ENCODE data around the gene RRP36. TPM values are rescaled to one million over a fixed set of nuclear protein-coding genes. Genes with fewer than 3 reads are reported as not detected.

Gene RRP36
- total and polyA plus RNA-seq, 7 donors, result 31.0 to 70.5 (median 42.7) TPM

GRCh38 chr6:43033496-43034189 is 12.2 kb downstream of the RRP36 start:
- Histone ChIP-seq H3K9me3 (no peaks in the 10 kb centered on the region), H3K4me3 (no peak overlapping the region), H3K27me3 (ENCODE audit: insufficient read depth in 3 of 3, low read length in 2 of 3) (no peaks in the 10 kb centered on the region), H3K4me1 (peaks cover 24% of the 10 kb centered on the region), H3K36me3 (ENCODE audit: insufficient read depth in 1 of 2, low read depth in 1 of 2) (peaks cover 18 to 67% of the 10 kb centered on the region in 2 donors), H3K27ac (no peak overlapping the region)
- DNase-seq, result no peak
- TF ChIP-seq CTCF (IDR thresholded peaks at IDR 0.05), result no peak
- ATAC-seq, result no peak
- intact Hi-C loops (cut with DNase I), result no loop called here
- 91 to 96% (median 94%) methylated on average over 2 of the region's 2 CpGs for WGBS, 3 donors

- no peak for ATAC-seq
- DNase-seq, result no peak
- Histone ChIP-seq H3K9me3 (no peaks in the 10 kb centered on the region), H3K4me3 (no peak overlapping the region), H3K27me3 (ENCODE audit: insufficient read depth in 3 of 3, low read length in 2 of 3) (no peaks in the 10 kb centered on the region), H3K36me3 (ENCODE audit: insufficient read depth in 1 of 2, low read depth in 1 of 2) (peaks cover 14 to 65% of the 10 kb centered on the region in 2 donors), H3K27ac (no peak overlapping the region), H3K4me1 (peaks cover 24% of the 10 kb centered on the region)
- 72 to 85% (median 75%) methylated on average over 2 of the region's 2 CpGs for whole genome bisulfite sequencing, 3 donors
- intact Hi-C loops (cut with DNase I), result no loop called here
- no peak for TF ChIP-seq CTCF (IDR thresholded peaks at IDR 0.05)
Measured at GRCh38 chr6:43034190-43034525, 12.7 kb downstream of the RRP36 start.

GRCh38 chr6:43035495-43036194 is 14.2 kb downstream of the RRP36 start:
- ATAC-seq, result peak; percentile 96 to 98 (median 98)
- intact Hi-C loops (cut with DNase I), result loop anchor here in 1 of 2 donors (2.0 kb wide), 1 partner anchor 17 kb away; the partner anchor contains the start of gene CUL7

GRCh38 chr6:43036712-43037111 is 15.3 kb downstream of the RRP36 start:
- TF ChIP-seq CTCF (IDR thresholded peaks at IDR 0.05), result no peak
- ATAC-seq (no peak), DNase-seq (no peak)
- 83 to 93% (median 88%) methylated on average over 9 of the region's 9 CpGs for WGBS, 3 donors
- peaks cover 24% of the 10 kb centered on the region for H3K4me1 ChIP-seq
- H3K27me3 ChIP-seq (ENCODE audit: insufficient read depth in 3 of 3, low read length in 2 of 3), result no peaks in the 10 kb centered on the region
- no peak overlapping the region for H3K4me3 ChIP-seq
- peaks cover 4 to 58% of the 10 kb centered on the region in 2 donors for H3K36me3 ChIP-seq (ENCODE audit: insufficient read depth in 1 of 2, low read depth in 1 of 2)
- H3K27ac ChIP-seq, result peak overlapping the region; percentile 7
- no peaks in the 10 kb centered on the region for H3K9me3 ChIP-seq
- intact Hi-C loops (cut with DNase I), result loop anchor here in 1 of 2 donors (2.0 kb wide), 1 partner anchor 16 kb away; the partner anchor contains the start of gene CUL7

More at GRCh38 chr6:43035495-43036194, 14.2 kb downstream of the RRP36 start:
- Histone ChIP-seq H3K4me3 (no peak overlapping the region), H3K27me3 (ENCODE audit: insufficient read depth in 3 of 3, low read length in 2 of 3) (no peaks in the 10 kb centered on the region), H3K36me3 (ENCODE audit: insufficient read depth in 1 of 2, low read depth in 1 of 2) (peaks cover 4 to 61% of the 10 kb centered on the region in 2 donors), H3K9me3 (no peaks in the 10 kb centered on the region), H3K27ac (peak overlapping the region; percentile 81), H3K4me1 (peaks cover 24% of the 10 kb centered on the region)
- 25 to 39% (median 28%) methylated on average over 4 of the region's 4 CpGs for WGBS, 3 donors
- TF ChIP-seq CTCF (IDR thresholded peaks at IDR 0.05), result no peak
- peak; percentile 71 to 93 for DNase-seq
